OCI-LY1 (cell line): ENCODE results near the gene RASA2.

Source experiments
- H2AFZ ChIP-seq: fragments of 200-600 bp; sonication (generic), shearing (Covaris generic); 2 replicates; pipeline ENCODE4 v1.6.0; 2014; ENCODE audit warnings: antibody characterized with exemption, mild to moderate bottlenecking, low read length
- H3F3A ChIP-seq: fragments of 200-600 bp; sonication (generic), shearing (Covaris generic); 2 replicates; pipeline ENCODE4 v1.6.0; 2014; ENCODE audit warnings: mild to moderate bottlenecking, antibody characterized with exemption, low read length, moderate library complexity; ENCODE audit not compliant: insufficient read depth
- H3K27ac ChIP-seq: fragments of 200-600 bp; sonication (generic); 2 replicates; pipeline ENCODE4 v1.5.1; 2014; ENCODE audit warnings: low read length, mixed run types, mild to moderate bottlenecking, low read depth; ENCODE audit not compliant: poor library complexity, severe bottlenecking
- H3K27me3 ChIP-seq: fragments of 200-600 bp; sonication (generic); 2 replicates; pipeline ENCODE4 v1.6.0; 2014; ENCODE audit warnings: antibody characterized with exemption, mild to moderate bottlenecking, low read length, moderate library complexity; ENCODE audit not compliant: insufficient read depth
- H3K36me3 ChIP-seq: fragments of 200-600 bp; sonication (generic); 2 replicates; pipeline ENCODE4 v1.6.1; 2014; ENCODE audit warnings: mild to moderate bottlenecking, antibody characterized with exemption, low read length, moderate library complexity, mixed read lengths; ENCODE audit not compliant: insufficient read depth
- H3K4me1 ChIP-seq: fragments of 200-600 bp; sonication (generic); 2 replicates; pipeline ENCODE4 v1.5.1; 2014; ENCODE audit warnings: mild to moderate bottlenecking, low read length, moderate library complexity; ENCODE audit not compliant: insufficient read depth, severe bottlenecking
- H3K4me2 ChIP-seq: fragments of 200-600 bp; sonication (generic), shearing (Covaris generic); 2 replicates; pipeline ENCODE4 v1.6.1; 2014; ENCODE audit warnings: low read length
- H3K4me3 ChIP-seq: fragments of 200-600 bp; sonication (generic); 2 replicates; pipeline ENCODE4 v1.5.1; 2014; ENCODE audit warnings: low read length, low read depth, mild to moderate bottlenecking, mixed read lengths; ENCODE audit not compliant: poor library complexity, severe bottlenecking
- H3K79me2 ChIP-seq: fragments of 200-600 bp; shearing (Covaris generic); 2 replicates; pipeline ENCODE4 v1.6.1; 2016; ENCODE audit warnings: mixed run types, low read length, mixed read lengths; ENCODE audit not compliant: insufficient read depth
- H3K9ac ChIP-seq: fragments of 200-600 bp; sonication (generic), shearing (Covaris generic); 2 replicates; pipeline ENCODE4 v1.6.1; 2014; ENCODE audit warnings: mild to moderate bottlenecking, low read length, mixed read lengths
- H3K9me2 ChIP-seq: fragments of 200-600 bp; sonication (generic), shearing (Covaris generic); 2 replicates; pipeline ENCODE4 v1.6.1; 2014; ENCODE audit warnings: low read depth, mild to moderate bottlenecking, low read length, mixed read lengths
- H3K9me3 ChIP-seq: fragments of 200-600 bp; shearing (Covaris generic); 2 replicates; pipeline ENCODE4 v1.6.1; 2014; ENCODE audit warnings: low read length, mixed read lengths
- H4K20me1 ChIP-seq: fragments of 200-600 bp; sonication (generic), shearing (Covaris generic); 2 replicates; pipeline ENCODE4 v1.6.0; 2016; ENCODE audit warnings: mild to moderate bottlenecking, low read length; ENCODE audit not compliant: insufficient read depth
- EZH2 ChIP-seq: fragments of 200-600 bp; sonication (generic), shearing (Covaris generic); IDR thresholded peaks from 2 replicates; pipeline ENCODE4 v1.8.0; 2017; ENCODE audit warnings: borderline replicate concordance, mixed run types, mild to moderate bottlenecking, antibody characterized with exemption, low read length, moderate library complexity, mixed read lengths
- TF ChIP-seq, protein P1 (sequence below): fragments of 200-600 bp; sonication (generic), shearing (Covaris generic); IDR thresholded peaks from 2 replicates; pipeline ENCODE4 v1.5.1; 2017; ENCODE audit warnings: mild to moderate bottlenecking, antibody characterized with exemption, low read length, moderate library complexity, mixed read lengths

RASA2 gene, protein sequence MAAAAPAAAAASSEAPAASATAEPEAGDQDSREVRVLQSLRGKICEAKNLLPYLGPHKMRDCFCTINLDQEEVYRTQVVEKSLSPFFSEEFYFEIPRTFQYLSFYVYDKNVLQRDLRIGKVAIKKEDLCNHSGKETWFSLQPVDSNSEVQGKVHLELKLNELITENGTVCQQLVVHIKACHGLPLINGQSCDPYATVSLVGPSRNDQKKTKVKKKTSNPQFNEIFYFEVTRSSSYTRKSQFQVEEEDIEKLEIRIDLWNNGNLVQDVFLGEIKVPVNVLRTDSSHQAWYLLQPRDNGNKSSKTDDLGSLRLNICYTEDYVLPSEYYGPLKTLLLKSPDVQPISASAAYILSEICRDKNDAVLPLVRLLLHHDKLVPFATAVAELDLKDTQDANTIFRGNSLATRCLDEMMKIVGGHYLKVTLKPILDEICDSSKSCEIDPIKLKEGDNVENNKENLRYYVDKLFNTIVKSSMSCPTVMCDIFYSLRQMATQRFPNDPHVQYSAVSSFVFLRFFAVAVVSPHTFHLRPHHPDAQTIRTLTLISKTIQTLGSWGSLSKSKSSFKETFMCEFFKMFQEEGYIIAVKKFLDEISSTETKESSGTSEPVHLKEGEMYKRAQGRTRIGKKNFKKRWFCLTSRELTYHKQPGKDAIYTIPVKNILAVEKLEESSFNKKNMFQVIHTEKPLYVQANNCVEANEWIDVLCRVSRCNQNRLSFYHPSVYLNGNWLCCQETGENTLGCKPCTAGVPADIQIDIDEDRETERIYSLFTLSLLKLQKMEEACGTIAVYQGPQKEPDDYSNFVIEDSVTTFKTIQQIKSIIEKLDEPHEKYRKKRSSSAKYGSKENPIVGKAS

DNA sequence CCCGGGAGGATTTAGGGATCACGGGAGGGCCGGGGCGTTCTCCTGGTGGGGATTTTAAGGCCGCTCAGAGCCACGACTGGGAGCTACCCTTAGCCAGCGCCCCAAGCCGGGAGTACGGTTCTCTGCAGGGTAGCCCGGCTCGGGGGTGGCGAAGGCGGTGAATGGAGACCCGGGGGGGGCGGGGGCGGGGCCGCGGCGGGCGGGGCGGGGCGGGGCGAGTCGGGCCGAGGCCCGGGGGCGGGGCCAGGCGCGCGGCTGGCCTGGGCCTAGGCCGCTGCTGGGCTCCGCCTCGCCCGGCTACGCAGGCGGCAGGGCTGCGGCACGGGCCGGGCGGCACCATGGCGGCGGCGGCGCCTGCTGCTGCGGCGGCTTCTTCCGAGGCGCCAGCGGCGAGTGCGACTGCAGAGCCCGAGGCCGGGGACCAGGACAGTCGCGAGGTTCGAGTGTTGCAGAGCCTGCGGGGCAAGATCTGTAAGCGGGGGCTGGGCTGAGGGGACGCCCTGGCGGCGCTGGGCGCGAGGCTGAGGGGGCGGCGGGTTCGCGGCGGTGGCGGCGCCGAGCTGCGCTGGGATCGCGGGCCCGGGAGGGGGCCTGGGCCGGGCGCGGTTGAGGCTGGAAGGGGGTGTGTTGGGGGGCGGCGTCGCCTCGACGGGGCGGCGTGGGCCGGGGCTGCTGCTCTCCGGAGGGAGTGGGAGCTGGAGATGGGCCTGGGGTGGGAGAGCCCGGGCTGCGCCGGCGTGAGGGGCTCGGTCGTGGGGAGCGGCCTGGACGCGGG is at the start of gene RASA2:
RASA2 (plus strand) TSS at position 282 of the 775 bp plus-strand sequence; CDS start at position 339, 57 bp downstream.
- no peaks in the 10 kb centered on the region for H3K9me3 ChIP-seq
- peak within 1 kb of the TSS; percentile 78 for H3K4me3 ChIP-seq
- no peak for TF ChIP-seq EZH2
- TF ChIP-seq, protein P1, sequence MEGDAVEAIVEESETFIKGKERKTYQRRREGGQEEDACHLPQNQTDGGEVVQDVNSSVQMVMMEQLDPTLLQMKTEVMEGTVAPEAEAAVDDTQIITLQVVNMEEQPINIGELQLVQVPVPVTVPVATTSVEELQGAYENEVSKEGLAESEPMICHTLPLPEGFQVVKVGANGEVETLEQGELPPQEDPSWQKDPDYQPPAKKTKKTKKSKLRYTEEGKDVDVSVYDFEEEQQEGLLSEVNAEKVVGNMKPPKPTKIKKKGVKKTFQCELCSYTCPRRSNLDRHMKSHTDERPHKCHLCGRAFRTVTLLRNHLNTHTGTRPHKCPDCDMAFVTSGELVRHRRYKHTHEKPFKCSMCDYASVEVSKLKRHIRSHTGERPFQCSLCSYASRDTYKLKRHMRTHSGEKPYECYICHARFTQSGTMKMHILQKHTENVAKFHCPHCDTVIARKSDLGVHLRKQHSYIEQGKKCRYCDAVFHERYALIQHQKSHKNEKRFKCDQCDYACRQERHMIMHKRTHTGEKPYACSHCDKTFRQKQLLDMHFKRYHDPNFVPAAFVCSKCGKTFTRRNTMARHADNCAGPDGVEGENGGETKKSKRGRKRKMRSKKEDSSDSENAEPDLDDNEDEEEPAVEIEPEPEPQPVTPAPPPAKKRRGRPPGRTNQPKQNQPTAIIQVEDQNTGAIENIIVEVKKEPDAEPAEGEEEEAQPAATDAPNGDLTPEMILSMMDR, result no peak
- H3F3A ChIP-seq, result 0 out of 2 replicates have a peak, but pooled peaks cover 4% of the 10 kb centered on the region
- peaks cover 34% of the 10 kb centered on the region for H3K79me2 ChIP-seq
- H2AFZ ChIP-seq, result peak within 1 kb of the TSS; percentile 73
- peaks cover 33% of the 10 kb centered on the region for H3K4me1 ChIP-seq
- peak within 1 kb of the TSS; percentile 86 for H3K4me2 ChIP-seq
- H3K9ac ChIP-seq, result peak within 1 kb of the TSS; percentile 79
- peaks cover 10% of the 10 kb centered on the region; the same call in 1 of the 2 replicates for H3K36me3 ChIP-seq
- H3K9me2 ChIP-seq, result no peaks in the 10 kb centered on the region
- H4K20me1 ChIP-seq, result peaks cover 3% of the 10 kb centered on the region; the same call in 1 of the 2 replicates
- no peaks in the 10 kb centered on the region for H3K27me3 ChIP-seq
- peak within 1 kb of the TSS; percentile 50 for H3K27ac ChIP-seq

DNA sequence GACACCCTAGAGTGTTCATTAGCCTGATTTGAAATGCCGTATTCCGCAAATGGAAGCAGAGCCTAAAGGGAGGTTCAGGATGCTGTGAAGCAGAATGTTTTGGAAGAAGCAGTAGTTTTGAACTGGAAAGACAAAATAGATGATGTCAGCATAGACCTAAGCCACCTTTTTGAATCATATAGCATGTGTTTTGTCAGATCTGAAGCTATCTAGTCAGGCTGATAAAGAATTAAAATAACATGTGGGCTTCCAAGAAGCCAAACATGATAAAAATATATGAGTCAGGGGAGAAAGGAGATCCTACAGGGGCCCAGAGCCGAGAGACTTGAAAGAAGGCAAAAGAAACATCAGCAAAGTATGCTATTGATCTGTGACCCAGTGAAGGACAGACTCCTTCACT is 47.2 kb upstream of the RASA2 start:
- H3K27ac ChIP-seq, result no peak overlapping the region
- H3K4me3 ChIP-seq, result no peak overlapping the region

More for the DNA sequence above, 47.2 kb upstream of the RASA2 start:
- no peak overlapping the region for H3K4me2 ChIP-seq
- H3K27me3 ChIP-seq, result no peaks in the 10 kb centered on the region
- peaks cover 28% of the 10 kb centered on the region for H3K36me3 ChIP-seq
- H3F3A ChIP-seq, result no peaks in the 10 kb centered on the region
- H3K79me2 ChIP-seq, result no peaks in the 10 kb centered on the region
- no peaks in the 10 kb centered on the region for H3K9me2 ChIP-seq
- H3K9ac ChIP-seq, result no peak overlapping the region
- no peaks in the 10 kb centered on the region for H3K9me3 ChIP-seq
- H2AFZ ChIP-seq, result no peak overlapping the region
- no peak for TF ChIP-seq EZH2
- TF ChIP-seq, protein P1, result no peak
- peaks cover 14% of the 10 kb centered on the region for H3K4me1 ChIP-seq
- H4K20me1 ChIP-seq, result no peaks in the 10 kb centered on the region
